ENCODE data around the gene DEUP1.

DEUP1 gene

DNA sequence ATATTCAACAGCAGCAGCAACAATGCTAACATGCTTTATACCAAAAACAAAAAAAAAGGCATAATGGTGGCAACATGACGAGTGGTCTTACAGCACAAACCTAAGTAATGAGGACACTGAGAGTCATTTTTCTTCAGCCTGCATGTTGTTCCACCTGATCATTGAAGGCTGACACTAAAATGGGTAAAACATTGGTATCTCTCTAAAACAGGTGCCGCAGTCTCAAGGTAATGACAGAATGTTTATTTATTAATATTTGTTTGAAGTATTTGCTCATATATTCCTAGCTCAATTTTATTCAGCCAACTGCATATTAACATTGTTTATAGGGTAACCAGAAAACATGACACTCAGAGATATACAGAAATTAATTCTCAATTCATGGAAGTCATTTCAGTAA is 8.3 kb upstream of the DEUP1 start:
- Histone ChIP-seq H3K79me2 (ENCODE audit: insufficient read depth, low read length) (no peaks in the 10 kb centered on the region), H3K4me3 (ENCODE audit: low read depth in 1 of 2, low read length in 2 of 2) (no peak overlapping the region), H3K27ac (ENCODE audit: low read length) (no peak overlapping the region), H3K9ac (ENCODE audit: low read depth, low read length) (no peak overlapping the region), H2AFZ (ENCODE audit: low read depth, low read length) (no peak overlapping the region), H3K27me3 (ENCODE audit: insufficient read depth, low read length, poor library complexity) (no peaks in the 10 kb centered on the region), H3K4me2 (ENCODE audit: insufficient read depth, low read length) (no peak overlapping the region), H3K36me3 (ENCODE audit: insufficient read depth, low read length) (no peaks in the 10 kb centered on the region), H4K20me1 (ENCODE audit: insufficient read depth, low read length) (no peaks in the 10 kb centered on the region), H3K9me3 (ENCODE audit: insufficient read depth, low read length, severe bottlenecking) (no peaks in the 10 kb centered on the region), H3K4me1 (ENCODE audit: insufficient read depth, low read length) (no peaks in the 10 kb centered on the region)
- DNase-seq (no peak), ATAC-seq (ENCODE audit: insufficient read depth, low read depth) (no peak)
- TF ChIP-seq, protein P1, sequence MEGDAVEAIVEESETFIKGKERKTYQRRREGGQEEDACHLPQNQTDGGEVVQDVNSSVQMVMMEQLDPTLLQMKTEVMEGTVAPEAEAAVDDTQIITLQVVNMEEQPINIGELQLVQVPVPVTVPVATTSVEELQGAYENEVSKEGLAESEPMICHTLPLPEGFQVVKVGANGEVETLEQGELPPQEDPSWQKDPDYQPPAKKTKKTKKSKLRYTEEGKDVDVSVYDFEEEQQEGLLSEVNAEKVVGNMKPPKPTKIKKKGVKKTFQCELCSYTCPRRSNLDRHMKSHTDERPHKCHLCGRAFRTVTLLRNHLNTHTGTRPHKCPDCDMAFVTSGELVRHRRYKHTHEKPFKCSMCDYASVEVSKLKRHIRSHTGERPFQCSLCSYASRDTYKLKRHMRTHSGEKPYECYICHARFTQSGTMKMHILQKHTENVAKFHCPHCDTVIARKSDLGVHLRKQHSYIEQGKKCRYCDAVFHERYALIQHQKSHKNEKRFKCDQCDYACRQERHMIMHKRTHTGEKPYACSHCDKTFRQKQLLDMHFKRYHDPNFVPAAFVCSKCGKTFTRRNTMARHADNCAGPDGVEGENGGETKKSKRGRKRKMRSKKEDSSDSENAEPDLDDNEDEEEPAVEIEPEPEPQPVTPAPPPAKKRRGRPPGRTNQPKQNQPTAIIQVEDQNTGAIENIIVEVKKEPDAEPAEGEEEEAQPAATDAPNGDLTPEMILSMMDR (IDR thresholded peaks at IDR 0.05; ENCODE audit: borderline replicate concordance, extremely low read depth, low read length, poor library complexity, severe bottlenecking): no peak
- no peak for TF ChIP-seq EZH2 (IDR thresholded peaks at IDR 0.05; ENCODE audit: borderline replicate concordance, low read depth, low read length, severe bottlenecking)

GRCh38 chr11:93323747-93324146 is 6.8 kb upstream of the DEUP1 start:
- no peaks in the 10 kb centered on the region for H4K20me1 ChIP-seq (ENCODE audit: insufficient read depth, low read length)
- H2AFZ ChIP-seq (ENCODE audit: low read depth, low read length): no peak overlapping the region
- no peak overlapping the region for H3K4me2 ChIP-seq (ENCODE audit: insufficient read depth, low read length)
- no peaks in the 10 kb centered on the region for H3K36me3 ChIP-seq (ENCODE audit: insufficient read depth, low read length)
- no peaks in the 10 kb centered on the region for H3K9me3 ChIP-seq (ENCODE audit: insufficient read depth, low read length, severe bottlenecking)
- ATAC-seq (ENCODE audit: insufficient read depth, low read depth) (no peak), DNase-seq (no peak)
- no peaks in the 10 kb centered on the region for H3K79me2 ChIP-seq (ENCODE audit: insufficient read depth, low read length)
- no peaks in the 10 kb centered on the region for H3K27me3 ChIP-seq (ENCODE audit: insufficient read depth, low read length, poor library complexity)
- TF ChIP-seq EZH2 (IDR thresholded peaks at IDR 0.05; ENCODE audit: borderline replicate concordance, low read depth, low read length, severe bottlenecking): no peak
- TF ChIP-seq, protein P1 (IDR thresholded peaks at IDR 0.05; ENCODE audit: borderline replicate concordance, extremely low read depth, low read length, poor library complexity, severe bottlenecking): no peak
- H3K4me1 ChIP-seq (ENCODE audit: insufficient read depth, low read length): no peaks in the 10 kb centered on the region
- H3K27ac ChIP-seq (ENCODE audit: low read length): no peak overlapping the region
- H3K9ac ChIP-seq (ENCODE audit: low read depth, low read length): no peak overlapping the region
- no peak overlapping the region for H3K4me3 ChIP-seq (ENCODE audit: low read depth in 1 of 2, low read length in 2 of 2)

DNA sequence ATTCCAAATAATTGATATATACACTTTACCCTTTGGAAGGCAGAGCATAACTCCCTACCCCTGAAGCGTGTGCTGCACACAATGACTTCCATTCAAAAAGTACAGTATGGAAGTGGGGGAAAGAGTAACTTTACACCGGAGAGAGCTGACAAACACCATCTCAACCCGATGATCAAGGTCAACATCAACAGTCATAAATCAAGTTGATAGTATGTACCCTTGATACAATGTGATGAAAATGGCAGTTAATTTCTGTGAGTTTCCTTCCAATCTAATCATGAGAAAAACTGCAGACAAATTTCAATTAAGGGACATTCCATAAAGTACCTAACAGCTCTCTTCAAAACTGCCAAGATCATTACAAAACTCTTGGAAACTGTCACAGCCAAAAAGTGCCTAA is 6.0 kb upstream of the DEUP1 start:
- Histone ChIP-seq H3K79me2 (ENCODE audit: insufficient read depth, low read length) (no peaks in the 10 kb centered on the region), H3K9ac (ENCODE audit: low read depth, low read length) (no peak overlapping the region), H2AFZ (ENCODE audit: low read depth, low read length) (no peak overlapping the region), H3K4me1 (ENCODE audit: insufficient read depth, low read length) (no peaks in the 10 kb centered on the region), H3K27ac (ENCODE audit: low read length) (no peak overlapping the region), H3K9me3 (ENCODE audit: insufficient read depth, low read length, severe bottlenecking) (no peaks in the 10 kb centered on the region), H3K27me3 (ENCODE audit: insufficient read depth, low read length, poor library complexity) (no peaks in the 10 kb centered on the region), H3K4me2 (ENCODE audit: insufficient read depth, low read length) (no peak overlapping the region), H4K20me1 (ENCODE audit: insufficient read depth, low read length) (no peaks in the 10 kb centered on the region), H3K4me3 (ENCODE audit: low read depth in 1 of 2, low read length in 2 of 2) (no peak overlapping the region), H3K36me3 (ENCODE audit: insufficient read depth, low read length) (no peaks in the 10 kb centered on the region)
- TF ChIP-seq, protein P1 (IDR thresholded peaks at IDR 0.05; ENCODE audit: borderline replicate concordance, extremely low read depth, low read length, poor library complexity, severe bottlenecking): no peak
- no peak for TF ChIP-seq EZH2 (IDR thresholded peaks at IDR 0.05; ENCODE audit: borderline replicate concordance, low read depth, low read length, severe bottlenecking)
- no peak for ATAC-seq (ENCODE audit: insufficient read depth, low read depth)
- DNase-seq: no peak

GRCh38 chr11:93326681-93327080 is 3.9 kb upstream of the DEUP1 start:
- Histone ChIP-seq H4K20me1 (ENCODE audit: insufficient read depth, low read length) (no peaks in the 10 kb centered on the region), H3K36me3 (ENCODE audit: insufficient read depth, low read length) (no peaks in the 10 kb centered on the region), H3K9me3 (ENCODE audit: insufficient read depth, low read length, severe bottlenecking) (no peaks in the 10 kb centered on the region), H3K79me2 (ENCODE audit: insufficient read depth, low read length) (no peaks in the 10 kb centered on the region), H3K27me3 (ENCODE audit: insufficient read depth, low read length, poor library complexity) (no peaks in the 10 kb centered on the region), H3K9ac (ENCODE audit: low read depth, low read length) (no peak overlapping the region), H3K4me1 (ENCODE audit: insufficient read depth, low read length) (no peaks in the 10 kb centered on the region), H3K27ac (ENCODE audit: low read length) (no peak overlapping the region), H2AFZ (ENCODE audit: low read depth, low read length) (no peak overlapping the region), H3K4me2 (ENCODE audit: insufficient read depth, low read length) (no peak overlapping the region), H3K4me3 (ENCODE audit: low read depth in 1 of 2, low read length in 2 of 2) (no peak overlapping the region)
- DNase-seq (no peak), ATAC-seq (ENCODE audit: insufficient read depth, low read depth) (no peak)
- TF ChIP-seq, protein P1 (IDR thresholded peaks at IDR 0.05; ENCODE audit: borderline replicate concordance, extremely low read depth, low read length, poor library complexity, severe bottlenecking): no peak
- no peak for TF ChIP-seq EZH2 (IDR thresholded peaks at IDR 0.05; ENCODE audit: borderline replicate concordance, low read depth, low read length, severe bottlenecking)

All from DND-41 (cell line).